HepG2 (cell line): Measurements from ENCODE around the gene EPHA10. TPM values are rescaled to one million over a fixed set of nuclear protein-coding genes. Genes with fewer than 3 reads are reported as not detected.

Experiments
- CAMTA2 ChIP-seq: sonication (generic); formaldehyde crosslinking; IDR thresholded peaks from 2 replicates; pipeline ENCODE4 v1.4.0; 2020; ENCODE audit warnings: mild to moderate bottlenecking, missing genetic modification reagents, borderline replicate concordance
- E2F1 ChIP-seq: sonication (generic); formaldehyde crosslinking; IDR thresholded peaks from 2 replicates; pipeline ENCODE4 v1.5.0; 2020; ENCODE audit warnings: missing genetic modification reagents
- FOXA1 ChIP-seq, 2 experiments: fragments of 450-650 bp in 1 of 2; sonication (generic) in 1 of 2; formaldehyde crosslinking in 1 of 2; IDR thresholded peaks; 2 replicates each; pipeline versions ENCODE4 v1.4.0 to v1.6.1; 2016 to 2020; ENCODE audit warnings: missing genetic modification reagents in 1 of 2
- GZF1 ChIP-seq: sonication (generic); formaldehyde crosslinking; IDR thresholded peaks from 2 replicates; pipeline ENCODE4 v1.5.1; 2020; ENCODE audit warnings: mild to moderate bottlenecking, missing genetic modification reagents
- HCFC1 ChIP-seq: fragments of 150-350 bp; IDR thresholded peaks from 2 replicates; pipeline ENCODE4 v1.6.1; 2014; ENCODE audit warnings: low read depth, low read length
- HNF4A ChIP-seq: sonication (generic); formaldehyde crosslinking; IDR thresholded peaks from 2 replicates; pipeline ENCODE4 v1.4.0; 2020; ENCODE audit warnings: missing genetic modification reagents
- HNRNPH1 ChIP-seq: fragments of 200-400 bp; formaldehyde crosslinking; optimal IDR thresholded peaks from 2 replicates; pipeline ENCODE3; 2017; ENCODE audit warnings: mild to moderate bottlenecking, low read depth, low read length
- MBNL3 ChIP-seq: fragments of 250-450 bp; sonication (Bioruptor Pico); conservative IDR thresholded peaks from 2 replicates; pipeline ENCODE4 v1.8.0; 2022; ENCODE audit warnings: mild to moderate bottlenecking, inconsistent platforms
- MYNN ChIP-seq: sonication (generic); formaldehyde crosslinking; IDR thresholded peaks from 2 replicates; pipeline ENCODE4 v1.4.0; 2020; ENCODE audit warnings: mild to moderate bottlenecking, low read depth, missing genetic modification reagents
- NAIF1 ChIP-seq: sonication (generic); formaldehyde crosslinking; IDR thresholded peaks from 2 replicates; pipeline ENCODE4 v1.5.0; 2020; ENCODE audit warnings: mild to moderate bottlenecking, missing genetic modification reagents, borderline replicate concordance
- NCOA2 ChIP-seq: sonication (generic); formaldehyde crosslinking; IDR thresholded peaks from 2 replicates; pipeline ENCODE4 v1.8.0; 2022; ENCODE audit warnings: inconsistent platforms
- NPAS2 ChIP-seq: sonication (generic); formaldehyde crosslinking; IDR thresholded peaks from 2 replicates; pipeline ENCODE4 v1.8.0; 2022; ENCODE audit warnings: mild to moderate bottlenecking, missing genetic modification reagents, borderline replicate concordance
- PAF1 ChIP-seq: IDR thresholded peaks from 2 replicates; pipeline ENCODE4 v1.6.1; 2016; ENCODE audit warnings: missing genetic modification reagents, missing compliant biosample characterization
- PTBP1 ChIP-seq: fragments of 200-400 bp; formaldehyde crosslinking; IDR thresholded peaks from 2 replicates; pipeline ENCODE4 v1.6.1; 2018; ENCODE audit warnings: low read length, low read depth; ENCODE audit not compliant: poor library complexity, severe bottlenecking
- SCMH1 ChIP-seq: sonication (generic); formaldehyde crosslinking; IDR thresholded peaks from 2 replicates; pipeline ENCODE4 v1.9.0; 2021; ENCODE audit warnings: missing genetic modification reagents, mild to moderate bottlenecking, borderline replicate concordance
- SKIL ChIP-seq: sonication (generic); formaldehyde crosslinking; IDR thresholded peaks from 2 replicates; pipeline ENCODE4 v1.8.0; 2022; ENCODE audit warnings: missing genetic modification reagents, mild to moderate bottlenecking, moderate library complexity, borderline replicate concordance
- TOE1 ChIP-seq: sonication (generic); formaldehyde crosslinking; IDR thresholded peaks from 2 replicates; pipeline ENCODE4 v1.4.0; 2020; ENCODE audit warnings: mild to moderate bottlenecking, missing genetic modification reagents
- TRIM24 ChIP-seq: sonication (generic); formaldehyde crosslinking; IDR thresholded peaks from 2 replicates; pipeline ENCODE4 v1.8.0; 2022; ENCODE audit warnings: mild to moderate bottlenecking, missing genetic modification reagents
- ZBTB1 ChIP-seq: sonication (generic); formaldehyde crosslinking; IDR thresholded peaks from 2 replicates; pipeline ENCODE4 v1.4.0; 2020; ENCODE audit warnings: missing genetic modification reagents, borderline replicate concordance
- ZBTB3 ChIP-seq: sonication (generic); formaldehyde crosslinking; IDR thresholded peaks from 2 replicates; pipeline ENCODE4 v1.4.0; 2020; ENCODE audit warnings: low read depth, mild to moderate bottlenecking, moderate library complexity, missing genetic modification reagents, borderline replicate concordance
- ZFP36L1 ChIP-seq: sonication (generic); formaldehyde crosslinking; IDR thresholded peaks from 2 replicates; pipeline ENCODE4 v1.8.0; 2022; ENCODE audit warnings: mild to moderate bottlenecking, missing genetic modification reagents, moderate library complexity
- ZFP90 ChIP-seq: sonication (generic); formaldehyde crosslinking; IDR thresholded peaks from 2 replicates; pipeline ENCODE4 v1.8.0; 2022; ENCODE audit warnings: missing genetic modification reagents, mild to moderate bottlenecking, inconsistent platforms, borderline replicate concordance
- ZNF737 ChIP-seq: sonication (generic); formaldehyde crosslinking; IDR thresholded peaks from 2 replicates; pipeline ENCODE4 v1.5.0; 2020; ENCODE audit warnings: missing genetic modification reagents, mild to moderate bottlenecking, borderline replicate concordance
- ZNF839 ChIP-seq: sonication (generic); formaldehyde crosslinking; IDR thresholded peaks from 2 replicates; pipeline ENCODE4 v1.4.0; 2020; ENCODE audit warnings: missing genetic modification reagents, mild to moderate bottlenecking, borderline replicate concordance
- ZSCAN20 ChIP-seq: sonication (generic); formaldehyde crosslinking; IDR thresholded peaks from 2 replicates; pipeline ENCODE4 v1.4.0; 2020; ENCODE audit warnings: missing genetic modification reagents, mild to moderate bottlenecking, borderline replicate concordance
- polyA plus RNA-seq, 8 experiments: library from polyadenylated mRNA; depleted of rRNA in 3 of 8; stranded (reverse) in 7 of 8; unstranded in 1 of 8; fragments of >200 nt; fragmentation: Illumina TruSeq in 4 of 8; extraction: Trizol in 4 of 8; gene quantifications; 2 replicates each; pipeline versions ENCODE4 v1.2.1 to v1.2.3, GENCODE V29; 2011 to 2016; ENCODE audit warnings: low read depth in 4 of 8, missing spikeins in 1 of 8, mixed read lengths in 1 of 8; ENCODE audit not compliant: insufficient read depth in 1 of 8
- total RNA-seq, 5 experiments: library from RNA; depleted of rRNA; stranded (reverse); fragments of >200 nt; fragmentation: Illumina TruSeq; extraction: Trizol; gene quantifications; 2 replicates each; pipeline ENCODE4 v1.2.3, GENCODE V29; 2016; ENCODE audit warnings: low read depth in 1 of 5

The EPHA10 gene
- total and polyA plus RNA-seq, 2 of the 13 experiments (the other 11 are each of a cell fraction or from before 2014, with no cell fraction given), result 0.11 to 0.58 TPM

DNA sequence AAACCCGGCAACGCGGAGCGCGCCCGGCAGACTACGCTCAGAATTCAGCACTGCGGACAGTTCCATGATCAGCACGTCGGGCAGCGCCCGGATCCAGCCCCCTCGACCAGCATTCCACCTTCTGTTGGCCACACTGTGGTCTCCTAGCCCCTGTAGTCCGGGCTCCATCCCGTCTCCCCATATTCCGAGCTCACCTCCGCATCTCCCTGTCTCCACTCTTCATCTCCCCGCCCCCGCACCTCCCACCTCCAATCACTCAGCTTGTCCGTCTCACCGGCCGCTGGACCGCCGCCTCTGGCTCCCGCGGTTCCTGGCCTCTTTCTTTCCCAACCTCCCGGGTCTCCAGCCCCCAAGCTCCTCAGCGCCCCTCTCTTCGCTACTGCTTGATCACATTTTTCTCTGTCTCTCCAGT, 500 bp downstream of the EPHA10 start (continued):
- TF ChIP-seq SKIL (CRISPR knock-in tag), result peak; percentile 59; the same call in 1 of the 2 replicates
- peak; percentile 95 for TF ChIP-seq GZF1 (CRISPR knock-in tag)
- TF ChIP-seq TOE1, result peak; percentile 99; the same call in 1 of the 2 replicates
- TF ChIP-seq HCFC1, result no peak
- TF ChIP-seq ZBTB1 (CRISPR knock-in tag), result peak; percentile 98
- peak; percentile 99 for TF ChIP-seq ZNF737
- no peak for TF ChIP-seq FOXA1 (IDR thresholded peaks at IDR 0.05)
- peak; percentile 53; the same call in 1 of the 2 replicates for TF ChIP-seq FOXA1 (CRISPR knock-in tag; IDR thresholded peaks at IDR 0.05)
- no peak for TF ChIP-seq PTBP1
- no peak for TF ChIP-seq HNRNPH1
- TF ChIP-seq E2F1 (CRISPR knock-in tag), result peak; percentile 92
- peak; percentile 93; the same call in 1 of the 2 replicates for TF ChIP-seq NAIF1
- TF ChIP-seq SCMH1 (CRISPR knock-in tag), result peak; percentile 84; the same call in 1 of the 2 replicates
- peak; percentile 94; the same call in 1 of the 2 replicates for TF ChIP-seq NPAS2 (CRISPR knock-in tag)
- TF ChIP-seq HNF4A, result no peak
- TF ChIP-seq ZSCAN20 (CRISPR knock-in tag), result peak; percentile 99
- TF ChIP-seq MYNN (CRISPR knock-in tag), result peak; percentile 99
- TF ChIP-seq ZBTB3 (CRISPR knock-in tag), result peak; percentile 85; the same call in 1 of the 2 replicates
- TF ChIP-seq CAMTA2, result peak; percentile 99; the same call in 1 of the 2 replicates
- TF ChIP-seq ZNF839 (CRISPR knock-in tag), result peak; percentile 78; the same call in 1 of the 2 replicates
- TF ChIP-seq PAF1 (CRISPR knock-in tag), result no peak
- TF ChIP-seq TRIM24 (CRISPR knock-in tag), result no peak
- no peak for TF ChIP-seq MBNL3
- peak; percentile 99 for TF ChIP-seq ZFP90 (CRISPR knock-in tag)
- TF ChIP-seq NCOA2 (CRISPR knock-in tag), result peak; percentile 92
- TF ChIP-seq ZFP36L1, result peak; percentile 92
